Measurements from ENCODE around the gene BCCIP. TPM values are rescaled to one million over a fixed set of nuclear protein-coding genes. Genes with fewer than 3 reads are reported as not detected.

Gene BCCIP
- total RNA-seq, 1 experiment from 2014 or later: 159 TPM

DNA sequence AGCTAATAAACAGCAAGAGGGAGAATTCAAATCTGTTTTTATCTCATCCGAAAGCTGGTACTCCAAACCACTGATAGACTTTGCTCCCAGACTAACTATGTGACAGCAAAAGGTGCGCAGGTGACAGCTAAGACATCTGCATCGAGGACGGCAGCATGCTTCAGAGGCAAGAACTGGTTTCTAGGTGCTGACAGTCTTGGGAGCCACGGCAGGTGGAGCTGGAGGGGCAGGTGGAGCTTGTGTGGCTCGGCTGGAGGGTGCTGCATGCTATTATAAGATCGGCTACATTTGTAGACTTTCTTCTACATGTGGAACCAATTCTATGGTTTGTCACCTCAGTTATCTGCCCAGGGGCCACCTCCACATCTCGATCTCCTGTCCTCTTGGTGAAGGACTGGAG lies 25.9 kb upstream of the BCCIP start:
- Histone ChIP-seq H3K79me2 (ENCODE audit: insufficient read depth, low read length) (no peaks in the 10 kb centered on the region), H2AFZ (ENCODE audit: low read depth, low read length, poor library complexity, severe bottlenecking) (no peak overlapping the region), H3K4me2 (ENCODE audit: low read length) (no peak overlapping the region), H3K27me3 (ENCODE audit: insufficient read depth, low read length) (no peaks in the 10 kb centered on the region), H4K20me1 (ENCODE audit: insufficient read depth) (no peaks in the 10 kb centered on the region), H3K4me1 (ENCODE audit: control insufficient read depth in 1 of 2, insufficient read depth in 2 of 2, low read length in 2 of 2) (no peaks in the 10 kb centered on the region), H3K9me3 (ENCODE audit: control insufficient read depth in 1 of 2, insufficient read depth in 1 of 2, low read depth in 1 of 2, low read length in 2 of 2) (no peaks in the 10 kb centered on the region), H3K9me2 (ENCODE audit: insufficient read depth) (no peaks in the 10 kb centered on the region), H3K9ac (ENCODE audit: low read length) (no peak overlapping the region), H3K27ac (ENCODE audit: low read depth, low read length) (no peak overlapping the region), H3K36me3 (ENCODE audit: control insufficient read depth in 1 of 2, insufficient read depth in 2 of 2, low read length in 2 of 2) (peaks cover 0 to 10% of the 10 kb centered on the region in 2 experiments; a peak in 2 of 4 replicates), H3K4me3 (replicated peaks in 1 of 2; ENCODE audit: low read depth in 1 of 2, low read length in 2 of 2) (no peak overlapping the region)
- no peak for DNase-seq (ENCODE audit: low read depth, low spot score)
- ChIA-PET RAD21 (ENCODE audit: low non-redundant PET in 1 of 2, low total read pairs in 2 of 2, uncharacterized antibody in 2 of 2, unreplicated experiment in 2 of 2) (no interaction called here), CTCF (no interaction called here), POLR2A (no interaction called here)
- TF ChIP-seq EZH2 (IDR thresholded peaks at IDR 0.05) (no peak), ZNF274 (IDR thresholded peaks at IDR 0.05; ENCODE audit: low read depth, low read length) (no peak), FOSL1 (IDR thresholded peaks at IDR 0.05; ENCODE audit: low read depth) (no peak), TCF7L2 (IDR thresholded peaks at IDR 0.05; ENCODE audit: borderline replicate concordance, extremely low read depth, insufficient read depth, insufficient read length) (no peak), CBX3 (IDR thresholded peaks at IDR 0.05; ENCODE audit: low read depth) (no peak), ELF1 (IDR thresholded peaks at IDR 0.05; ENCODE audit: borderline replicate concordance, low read depth) (no peak), POLR2AphosphoS5 (IDR thresholded peaks at IDR 0.05; ENCODE audit: low read depth, low read length) (no peak), POLR2A (IDR thresholded peaks at IDR 0.05; ENCODE audit: borderline replicate concordance, extremely low read depth, insufficient read depth, insufficient read length) (no peak), RAD21 (IDR thresholded peaks at IDR 0.05; ENCODE audit: low read depth) (no peak)
- TF ChIP-seq, protein P1, sequence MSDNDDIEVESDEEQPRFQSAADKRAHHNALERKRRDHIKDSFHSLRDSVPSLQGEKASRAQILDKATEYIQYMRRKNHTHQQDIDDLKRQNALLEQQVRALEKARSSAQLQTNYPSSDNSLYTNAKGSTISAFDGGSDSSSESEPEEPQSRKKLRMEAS (IDR thresholded peaks at IDR 0.05): no peak
- TF ChIP-seq, protein P2, sequence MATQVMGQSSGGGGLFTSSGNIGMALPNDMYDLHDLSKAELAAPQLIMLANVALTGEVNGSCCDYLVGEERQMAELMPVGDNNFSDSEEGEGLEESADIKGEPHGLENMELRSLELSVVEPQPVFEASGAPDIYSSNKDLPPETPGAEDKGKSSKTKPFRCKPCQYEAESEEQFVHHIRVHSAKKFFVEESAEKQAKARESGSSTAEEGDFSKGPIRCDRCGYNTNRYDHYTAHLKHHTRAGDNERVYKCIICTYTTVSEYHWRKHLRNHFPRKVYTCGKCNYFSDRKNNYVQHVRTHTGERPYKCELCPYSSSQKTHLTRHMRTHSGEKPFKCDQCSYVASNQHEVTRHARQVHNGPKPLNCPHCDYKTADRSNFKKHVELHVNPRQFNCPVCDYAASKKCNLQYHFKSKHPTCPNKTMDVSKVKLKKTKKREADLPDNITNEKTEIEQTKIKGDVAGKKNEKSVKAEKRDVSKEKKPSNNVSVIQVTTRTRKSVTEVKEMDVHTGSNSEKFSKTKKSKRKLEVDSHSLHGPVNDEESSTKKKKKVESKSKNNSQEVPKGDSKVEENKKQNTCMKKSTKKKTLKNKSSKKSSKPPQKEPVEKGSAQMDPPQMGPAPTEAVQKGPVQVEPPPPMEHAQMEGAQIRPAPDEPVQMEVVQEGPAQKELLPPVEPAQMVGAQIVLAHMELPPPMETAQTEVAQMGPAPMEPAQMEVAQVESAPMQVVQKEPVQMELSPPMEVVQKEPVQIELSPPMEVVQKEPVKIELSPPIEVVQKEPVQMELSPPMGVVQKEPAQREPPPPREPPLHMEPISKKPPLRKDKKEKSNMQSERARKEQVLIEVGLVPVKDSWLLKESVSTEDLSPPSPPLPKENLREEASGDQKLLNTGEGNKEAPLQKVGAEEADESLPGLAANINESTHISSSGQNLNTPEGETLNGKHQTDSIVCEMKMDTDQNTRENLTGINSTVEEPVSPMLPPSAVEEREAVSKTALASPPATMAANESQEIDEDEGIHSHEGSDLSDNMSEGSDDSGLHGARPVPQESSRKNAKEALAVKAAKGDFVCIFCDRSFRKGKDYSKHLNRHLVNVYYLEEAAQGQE (IDR thresholded peaks at IDR 0.05; ENCODE audit: low read depth): no peak
- TF ChIP-seq, protein P3, sequence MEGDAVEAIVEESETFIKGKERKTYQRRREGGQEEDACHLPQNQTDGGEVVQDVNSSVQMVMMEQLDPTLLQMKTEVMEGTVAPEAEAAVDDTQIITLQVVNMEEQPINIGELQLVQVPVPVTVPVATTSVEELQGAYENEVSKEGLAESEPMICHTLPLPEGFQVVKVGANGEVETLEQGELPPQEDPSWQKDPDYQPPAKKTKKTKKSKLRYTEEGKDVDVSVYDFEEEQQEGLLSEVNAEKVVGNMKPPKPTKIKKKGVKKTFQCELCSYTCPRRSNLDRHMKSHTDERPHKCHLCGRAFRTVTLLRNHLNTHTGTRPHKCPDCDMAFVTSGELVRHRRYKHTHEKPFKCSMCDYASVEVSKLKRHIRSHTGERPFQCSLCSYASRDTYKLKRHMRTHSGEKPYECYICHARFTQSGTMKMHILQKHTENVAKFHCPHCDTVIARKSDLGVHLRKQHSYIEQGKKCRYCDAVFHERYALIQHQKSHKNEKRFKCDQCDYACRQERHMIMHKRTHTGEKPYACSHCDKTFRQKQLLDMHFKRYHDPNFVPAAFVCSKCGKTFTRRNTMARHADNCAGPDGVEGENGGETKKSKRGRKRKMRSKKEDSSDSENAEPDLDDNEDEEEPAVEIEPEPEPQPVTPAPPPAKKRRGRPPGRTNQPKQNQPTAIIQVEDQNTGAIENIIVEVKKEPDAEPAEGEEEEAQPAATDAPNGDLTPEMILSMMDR (IDR thresholded peaks at IDR 0.05 in 2 of 3, conservative IDR thresholded peaks at IDR 0.05 in 1 of 3; ENCODE audit: borderline replicate concordance in 1 of 3, insufficient read depth in 1 of 3, low read depth in 2 of 3, low read length in 2 of 3): no peak
- ATAC-seq: no peak
- no TSS peak for BruUV-seq (replicated peaks)
- intact Hi-C loops (cut with micrococcal nuclease): no loop called here

Data from HCT116 (cell line).